Stimulated activated CD8-positive, alpha-beta memory T cell treated with anti-CD3 and anti-CD28 coated beads, Interleukin-7, amount 100 ng/mL, for 24 hours (primary cell): Measurements from ENCODE around the gene STEAP2.
"Not testable (repeated sequence)": the region's sequence is repeated elsewhere in the genome, so short reads cannot be mapped to it uniquely, and the experiment has no call there.

ENCODE experiments used
- DNase-seq: peaks from one replicate; pipeline ENCODE4 v3.0.0-alpha.2; 2020; ENCODE audit warnings: low read depth

Gene STEAP2

DNA sequence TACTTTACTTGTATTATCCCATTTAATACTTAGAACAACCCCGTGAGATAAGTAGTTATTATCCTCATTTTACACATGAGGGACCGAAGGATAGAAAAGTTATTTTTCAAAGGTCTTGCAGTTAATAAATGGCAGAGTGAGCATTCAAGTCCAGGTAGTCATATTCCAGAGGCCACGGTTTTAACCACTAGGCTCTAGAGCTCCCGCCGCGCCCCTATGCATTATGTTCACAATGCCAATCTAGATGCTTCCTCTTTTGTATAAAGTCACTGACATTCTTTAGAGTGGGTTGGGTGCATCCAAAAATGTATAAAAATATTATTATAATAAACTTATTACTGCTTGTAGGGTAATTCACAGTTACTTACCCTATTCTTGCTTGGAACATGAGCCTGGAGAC is 22.0 kb downstream of the STEAP2 start:
- no peak for DNase-seq

DNA sequence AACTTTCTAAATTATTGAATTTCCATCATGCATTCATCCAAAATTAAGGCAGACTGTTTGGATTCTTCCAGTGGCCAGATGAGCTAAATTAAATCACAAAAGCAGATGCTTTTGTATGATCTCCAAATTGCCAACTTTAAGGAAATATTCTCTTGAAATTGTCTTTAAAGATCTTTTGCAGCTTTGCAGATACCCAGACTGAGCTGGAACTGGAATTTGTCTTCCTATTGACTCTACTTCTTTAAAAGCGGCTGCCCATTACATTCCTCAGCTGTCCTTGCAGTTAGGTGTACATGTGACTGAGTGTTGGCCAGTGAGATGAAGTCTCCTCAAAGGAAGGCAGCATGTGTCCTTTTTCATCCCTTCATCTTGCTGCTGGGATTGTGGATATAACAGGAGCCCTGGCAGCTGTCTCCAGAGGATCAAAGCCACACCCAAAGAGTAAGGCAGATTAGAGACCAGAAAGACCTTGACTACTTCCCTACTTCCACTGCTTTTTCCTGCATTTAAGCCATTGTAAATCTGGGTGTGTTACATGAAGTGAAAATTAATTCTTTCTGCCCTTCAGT is 25.3 kb downstream of the STEAP2 start:
- DNase-seq: no peak

DNA sequence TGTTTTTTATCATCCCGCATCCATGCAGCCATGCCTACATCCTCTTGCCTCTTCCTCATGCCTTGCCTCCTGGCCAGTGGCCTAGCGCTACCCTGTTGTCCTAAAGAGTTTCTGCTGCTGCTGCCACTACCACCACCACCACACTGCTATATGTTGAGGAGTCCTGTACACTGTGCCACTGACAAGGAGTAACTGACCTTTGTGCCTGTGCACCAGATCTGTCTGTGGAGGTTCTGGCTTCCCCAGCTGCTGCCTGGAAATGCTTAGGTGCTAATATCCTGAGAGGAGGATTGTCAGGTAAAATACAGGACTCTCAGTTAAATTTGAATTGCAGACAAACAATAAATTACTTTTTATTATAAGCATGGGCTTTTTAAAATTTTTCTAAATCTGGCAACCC is 26.5 kb downstream of the STEAP2 start:
- DNase-seq: no peak

DNA sequence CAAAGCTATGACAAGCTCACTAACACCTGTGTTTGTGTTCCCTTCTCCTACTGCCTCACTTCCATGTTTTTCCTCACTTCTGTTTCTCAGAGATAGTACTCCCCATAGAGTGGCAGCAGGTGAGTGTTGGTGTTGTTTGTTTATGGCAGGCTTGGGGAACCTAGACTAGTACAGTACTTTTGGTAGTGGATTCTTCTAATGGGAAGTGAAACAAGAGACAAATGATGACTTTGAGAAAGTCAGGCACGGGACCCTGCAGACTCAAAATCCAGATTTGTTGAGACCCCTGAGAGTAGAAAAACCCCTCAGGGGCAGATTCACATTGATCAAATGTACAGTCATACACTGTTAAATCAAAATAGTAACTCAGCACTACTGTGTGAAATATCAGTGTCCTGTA is 27.0 kb downstream of the STEAP2 start:
- DNase-seq: no peak

DNA sequence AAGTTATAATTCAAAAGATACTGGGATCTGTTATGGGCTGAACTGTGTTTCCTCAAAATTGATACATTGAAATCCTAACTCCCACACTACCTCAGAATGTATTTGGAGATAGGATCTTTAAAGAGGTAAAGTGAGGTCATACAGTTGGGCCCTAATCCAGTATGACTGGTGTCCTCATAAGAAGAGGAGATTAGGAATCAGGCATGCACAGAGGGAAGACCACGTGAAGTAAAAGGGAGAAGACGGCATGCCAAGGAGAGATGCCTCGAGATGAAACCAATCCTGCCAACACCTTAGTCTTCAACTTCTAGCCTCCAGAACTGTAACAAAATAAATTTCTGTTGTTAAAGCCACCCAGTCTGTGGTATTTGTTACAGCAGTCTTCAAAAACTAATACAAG is 27.5 kb downstream of the STEAP2 start:
- no peak for DNase-seq

DNA sequence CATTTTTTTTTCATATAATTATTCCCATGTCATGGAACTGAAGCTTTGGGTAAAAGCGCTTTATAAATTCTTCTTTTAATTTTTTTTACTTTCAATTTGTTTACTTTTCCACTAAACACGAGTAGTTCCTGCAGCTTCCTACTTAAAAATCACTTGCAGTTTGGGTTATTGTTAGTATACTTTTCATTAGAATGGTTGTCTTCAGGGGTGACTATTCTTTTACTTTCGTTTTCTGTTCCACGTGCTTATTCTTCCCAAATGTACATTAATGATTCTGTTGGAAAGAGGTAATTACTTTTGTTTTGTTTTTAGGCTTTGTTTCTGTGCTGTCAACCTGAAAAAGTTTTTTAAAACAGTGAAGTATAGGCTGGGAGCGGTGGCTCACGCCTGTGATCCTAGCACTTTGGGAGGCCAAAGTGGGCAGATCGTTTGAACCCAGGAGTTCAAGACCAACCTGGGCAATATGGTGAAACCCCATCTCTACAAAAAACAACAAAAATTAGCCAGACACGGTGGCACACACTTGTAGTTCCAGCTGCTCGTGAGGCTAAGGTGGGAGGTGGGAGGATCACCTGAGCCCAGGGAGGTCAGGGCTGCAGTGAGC is 28.2 kb downstream of the STEAP2 start:
- no peak for DNase-seq

DNA sequence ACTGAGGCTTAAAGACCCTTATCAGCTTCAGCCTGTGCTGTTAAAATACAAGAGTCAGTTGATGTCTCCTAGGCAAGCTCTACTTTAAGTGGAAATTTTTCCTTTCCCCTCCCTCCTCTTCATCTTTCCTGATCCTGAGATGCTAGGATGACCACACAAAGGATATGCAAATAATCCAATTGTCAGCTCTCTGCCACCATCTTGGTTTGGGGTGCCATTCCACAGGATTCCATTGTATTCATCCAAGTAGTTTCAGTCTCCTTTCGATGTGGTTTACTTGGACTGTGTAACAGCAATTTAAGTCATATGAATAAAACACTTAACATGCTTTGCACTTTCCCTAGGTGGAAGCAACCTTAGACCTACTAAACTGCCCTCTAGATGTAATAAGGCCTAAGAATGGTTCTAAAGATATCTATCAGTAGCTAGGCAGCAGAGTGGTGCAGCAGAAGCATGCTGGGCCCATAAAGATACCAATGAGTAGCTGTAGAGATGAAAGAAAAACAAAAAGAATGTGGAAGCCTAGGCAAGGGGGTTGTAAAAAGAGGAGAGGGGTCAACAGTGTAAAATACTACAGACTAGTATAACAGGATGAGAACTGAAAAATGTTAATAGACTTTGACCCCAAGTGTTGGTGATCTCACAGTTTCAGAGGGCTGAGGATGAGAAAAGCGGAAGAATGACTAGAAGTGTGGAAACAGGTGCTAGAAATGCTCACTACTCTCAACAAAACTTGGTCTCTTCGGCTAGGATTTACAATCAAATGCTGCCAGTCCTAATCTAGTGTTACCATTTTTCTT is 31.0 kb downstream of the STEAP2 start:
- DNase-seq: no peak

DNA sequence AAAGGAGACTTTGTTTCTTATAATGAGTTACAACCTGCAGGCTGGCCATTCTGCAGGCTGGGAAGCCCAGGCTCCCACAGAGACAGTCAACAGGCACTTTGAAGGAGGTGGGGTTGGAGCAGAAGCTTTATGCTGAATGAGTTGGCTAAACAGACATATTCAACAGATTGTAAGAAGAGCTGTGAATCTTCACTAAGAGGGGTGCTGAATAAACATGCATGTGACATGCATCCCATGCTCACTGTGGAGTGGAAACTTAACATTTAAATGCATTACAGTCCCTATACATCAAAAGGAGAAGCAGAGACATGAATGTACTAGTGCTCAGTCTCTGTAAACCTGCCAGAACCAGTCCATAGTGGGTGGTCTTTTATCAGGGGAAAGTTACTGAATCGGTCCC is 32.0 kb downstream of the STEAP2 start:
- DNase-seq: no peak

DNA sequence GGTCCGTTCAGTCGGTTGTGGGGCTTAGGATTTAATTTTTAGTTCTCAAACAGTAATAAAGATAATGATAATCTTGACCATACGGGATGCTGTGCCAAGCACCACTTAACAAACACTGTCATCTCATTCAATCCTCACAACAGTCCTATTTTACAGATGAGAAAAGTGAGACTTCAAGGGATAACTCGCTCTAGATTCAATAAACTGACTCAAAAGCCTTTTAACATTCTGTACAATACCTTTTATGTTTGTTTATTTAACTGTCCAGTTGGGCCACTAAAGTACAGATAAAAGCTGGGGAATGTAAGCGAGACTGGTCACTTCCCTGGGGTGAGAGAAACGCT is 33.0 kb downstream of the STEAP2 start:
- no peak for DNase-seq

DNA sequence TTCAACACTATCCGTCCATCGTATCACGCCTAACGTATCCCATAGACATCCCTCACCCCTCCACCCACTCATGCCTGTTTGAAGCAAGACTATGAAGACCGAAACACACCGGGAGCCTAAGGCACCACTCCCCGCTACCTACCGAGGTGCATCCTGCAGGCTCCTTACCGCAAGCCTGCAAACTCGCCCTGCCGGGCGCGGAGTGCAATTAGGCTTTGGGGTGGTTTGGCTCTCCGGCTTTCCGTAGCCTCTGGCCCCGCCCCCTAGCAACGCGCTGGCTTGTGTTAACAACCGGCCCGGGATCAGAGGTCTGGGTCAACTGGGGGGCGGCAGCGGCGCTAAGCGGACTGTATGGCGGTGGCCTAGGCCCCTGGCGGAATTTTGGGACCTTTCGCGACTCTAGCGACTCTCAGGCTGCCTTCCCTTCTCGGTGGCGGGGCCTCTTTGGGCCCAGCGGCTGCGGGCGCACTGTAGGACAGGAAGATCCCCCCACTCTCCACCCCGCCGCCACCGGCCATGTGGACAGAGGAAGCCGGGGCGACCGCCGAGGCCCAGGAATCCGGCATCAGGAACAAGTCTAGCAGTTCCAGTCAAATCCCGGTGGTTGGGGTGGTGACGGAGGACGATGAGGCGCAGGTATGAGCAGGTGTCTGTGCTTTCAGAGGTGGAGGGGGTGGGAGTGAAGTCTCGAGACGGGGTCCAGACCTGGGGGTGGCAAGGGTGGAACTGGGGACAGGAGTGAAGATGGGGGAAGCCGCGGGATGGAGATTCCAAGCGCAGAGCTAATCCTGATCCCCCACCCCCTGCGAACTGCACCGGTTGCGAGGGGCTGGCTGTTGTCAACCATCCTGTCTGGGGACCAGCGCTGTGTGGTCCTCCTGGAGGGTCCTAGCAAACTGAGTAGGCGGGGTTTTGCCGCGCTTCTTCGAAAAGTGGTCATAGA is 33.6 kb downstream of the STEAP2 start, which contains the start of gene CFAP69:
TSS of gene CFAP69 (plus strand) at position 266 of the 943 bp plus-strand sequence. CDS start at position 517, 251 bp downstream.
- DNase-seq: peak; percentile 78

DNA sequence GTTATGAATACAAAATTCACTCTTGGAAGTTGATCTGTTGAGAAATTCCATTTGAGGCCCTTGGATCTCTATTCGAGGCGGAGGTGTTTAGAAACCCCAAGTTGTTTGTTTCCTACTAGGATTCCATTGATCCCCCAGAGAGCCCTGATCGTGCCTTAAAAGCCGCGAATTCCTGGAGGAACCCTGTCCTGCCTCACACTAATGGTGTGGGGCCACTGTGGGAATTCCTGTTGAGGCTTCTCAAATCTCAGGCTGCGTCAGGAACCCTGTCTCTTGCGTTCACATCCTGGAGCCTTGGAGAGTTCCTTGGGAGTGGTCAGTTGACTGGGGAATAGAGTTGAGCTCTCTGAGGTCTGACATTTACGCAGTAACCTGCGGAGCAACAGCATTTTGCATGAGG is 34.6 kb downstream of the STEAP2 start:
- DNase-seq: no peak

DNA sequence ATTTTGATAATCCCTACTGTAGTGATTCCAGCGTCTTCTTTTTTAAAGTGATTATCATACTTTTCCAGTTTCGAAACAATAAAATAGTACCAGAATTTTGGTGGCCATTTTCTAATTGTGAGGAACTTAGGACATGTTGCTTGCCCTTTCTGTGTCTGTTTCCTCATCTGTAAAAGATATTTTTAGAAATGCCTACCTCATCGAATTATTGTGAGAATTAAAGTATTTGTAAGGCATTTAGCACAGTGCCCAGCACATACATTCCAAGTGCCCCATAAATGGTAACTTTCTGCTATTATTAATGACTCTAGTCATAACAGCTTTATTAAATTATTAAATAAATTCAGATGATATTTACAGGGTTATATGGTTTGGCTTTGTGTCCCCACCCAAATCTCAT is 37.2 kb downstream of the STEAP2 start:
- DNase-seq: no peak

DNA sequence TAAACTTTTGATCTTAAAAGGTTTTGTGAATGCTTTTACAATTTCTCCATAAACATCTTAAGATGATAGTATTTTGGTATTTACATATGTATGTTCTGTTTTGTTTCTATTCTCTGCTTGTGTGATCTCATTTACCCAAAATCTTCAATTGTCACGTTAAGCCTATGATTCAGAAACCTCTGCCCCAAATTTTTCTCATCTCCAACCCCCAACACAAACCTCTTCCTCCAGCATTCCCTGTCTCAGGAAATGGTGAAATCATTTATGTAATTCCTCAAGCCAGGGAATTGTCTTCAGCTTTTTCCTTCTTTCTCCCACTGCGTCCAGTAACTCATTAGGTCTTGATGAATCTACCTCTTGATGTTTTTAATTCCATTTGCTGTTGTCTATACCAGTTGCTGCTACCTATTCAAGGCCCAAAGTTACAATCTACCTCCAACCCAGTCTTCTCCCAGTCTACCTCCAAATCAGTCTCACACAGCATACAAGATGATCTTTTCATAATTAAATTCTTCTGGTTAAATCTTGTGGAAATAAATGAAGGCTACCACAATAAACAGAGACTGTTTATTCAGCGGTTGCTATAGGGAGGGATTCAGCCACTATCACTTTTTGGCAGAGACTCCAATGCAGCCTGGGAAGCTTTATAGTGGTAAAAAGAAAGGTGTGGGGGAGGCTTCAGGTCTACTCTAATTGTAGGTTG is 39.2 kb downstream of the STEAP2 start:
- DNase-seq: no peak

DNA sequence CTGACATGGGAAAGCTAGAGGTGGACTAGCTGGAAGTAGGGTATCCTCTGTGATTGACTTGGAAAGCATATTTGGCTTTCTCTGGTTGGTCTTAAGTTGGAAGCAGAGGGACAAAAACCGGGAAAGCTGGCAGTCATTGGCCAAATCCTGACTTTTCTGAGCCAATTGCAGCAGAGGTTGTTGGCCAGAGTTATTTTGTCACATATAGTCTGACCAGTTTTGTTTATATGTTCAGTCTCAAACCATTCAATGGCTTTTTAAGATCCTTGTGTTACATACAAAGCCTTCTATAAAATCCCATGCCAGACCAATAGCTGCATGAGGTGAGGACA is 39.7 kb downstream of the STEAP2 start:
- DNase-seq: no peak

DNA sequence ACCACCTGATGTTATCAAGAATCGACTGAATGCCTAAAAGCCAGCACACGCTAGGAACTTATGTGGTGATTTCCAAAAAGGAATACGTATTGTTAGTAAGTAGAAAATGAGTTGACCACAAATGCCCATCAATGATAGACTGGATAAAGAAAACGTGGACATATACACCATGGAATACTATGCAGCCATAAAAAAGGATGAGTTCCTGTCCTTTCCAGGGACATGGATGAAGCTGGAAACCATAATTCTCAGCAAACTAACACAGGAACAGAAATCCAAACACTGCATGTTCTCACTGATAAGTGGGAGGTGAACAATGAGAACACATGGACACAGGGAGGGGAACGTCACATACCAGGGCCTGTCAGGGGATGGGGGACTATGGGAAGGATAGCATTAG is 44.5 kb downstream of the STEAP2 start:
- DNase-seq: not testable (repeated sequence)

DNA sequence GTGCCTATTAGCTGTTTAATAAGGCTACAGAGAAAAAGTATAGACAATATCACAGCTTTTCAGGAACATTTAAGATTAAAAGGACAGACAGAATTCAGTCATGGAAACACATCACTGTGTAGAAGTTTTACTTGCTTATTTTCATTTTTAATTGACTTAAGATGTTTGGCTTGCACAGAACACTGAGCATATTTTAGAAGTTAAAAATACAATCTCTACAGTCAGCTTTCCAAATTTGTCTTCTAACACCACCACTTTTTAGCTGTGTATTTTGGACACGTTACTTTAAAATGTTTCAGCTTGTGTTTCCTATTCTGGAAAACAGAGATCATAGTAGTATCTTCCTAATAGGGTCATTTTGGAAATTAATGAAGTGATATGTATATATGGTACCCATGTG is 45.2 kb downstream of the STEAP2 start:
- no peak for DNase-seq

DNA sequence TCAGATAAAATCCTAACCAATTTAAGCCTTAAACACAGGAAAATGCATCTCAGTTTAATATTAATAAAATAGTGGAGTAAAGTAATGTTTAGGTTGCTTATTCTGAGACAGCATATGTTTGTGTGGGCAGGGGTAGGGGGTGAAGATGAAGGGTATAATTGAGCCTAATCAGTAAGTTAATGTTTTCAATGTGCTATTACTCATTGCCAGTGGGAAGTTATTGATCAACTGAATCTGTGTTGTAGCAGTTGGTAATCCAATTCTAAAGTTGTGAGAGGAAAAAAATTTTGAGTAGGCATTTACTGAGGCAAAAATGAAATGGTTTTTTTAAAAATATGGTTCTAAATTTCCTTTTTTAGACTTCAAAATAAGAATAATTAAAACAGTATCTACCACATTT is 49.9 kb downstream of the STEAP2 start:
- DNase-seq: no peak

DNA sequence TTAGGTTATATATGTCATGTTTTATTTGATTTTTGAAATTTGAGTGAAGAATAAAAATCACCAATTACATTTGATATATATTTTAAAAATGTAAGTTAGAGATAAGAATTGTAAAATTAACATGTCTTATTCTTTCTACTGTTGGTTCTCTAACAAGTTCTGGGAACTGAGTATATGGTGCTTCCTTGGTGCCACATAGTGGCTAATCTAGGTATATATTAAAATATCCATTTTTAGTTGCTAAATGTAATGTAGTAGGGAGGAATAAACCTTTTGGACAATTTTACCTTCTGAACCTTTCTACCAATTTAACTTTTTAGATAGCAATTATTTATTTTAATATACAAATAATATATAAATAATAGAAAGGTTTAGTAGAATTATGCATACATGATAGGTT is 50.9 kb downstream of the STEAP2 start:
- DNase-seq: no peak

DNA sequence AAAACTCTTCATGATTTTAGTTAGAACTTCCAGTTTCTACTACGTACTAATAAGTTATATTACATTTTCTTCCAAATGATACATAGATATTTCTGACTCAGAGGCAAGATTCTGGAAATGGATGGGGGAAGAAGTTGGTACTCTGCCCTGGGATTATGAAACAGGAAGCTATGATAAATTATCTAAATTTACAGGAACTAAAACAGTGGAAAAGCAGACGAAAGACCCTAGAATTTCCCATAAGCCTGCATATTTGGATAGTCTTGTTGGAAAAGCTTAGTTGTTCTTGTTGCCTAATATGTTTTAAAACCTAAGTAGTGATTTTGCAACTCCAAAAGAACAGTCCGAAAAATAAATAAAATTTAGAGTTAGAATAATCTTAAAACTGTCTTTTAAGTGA is 55.3 kb downstream of the STEAP2 start:
- no peak for DNase-seq

DNA sequence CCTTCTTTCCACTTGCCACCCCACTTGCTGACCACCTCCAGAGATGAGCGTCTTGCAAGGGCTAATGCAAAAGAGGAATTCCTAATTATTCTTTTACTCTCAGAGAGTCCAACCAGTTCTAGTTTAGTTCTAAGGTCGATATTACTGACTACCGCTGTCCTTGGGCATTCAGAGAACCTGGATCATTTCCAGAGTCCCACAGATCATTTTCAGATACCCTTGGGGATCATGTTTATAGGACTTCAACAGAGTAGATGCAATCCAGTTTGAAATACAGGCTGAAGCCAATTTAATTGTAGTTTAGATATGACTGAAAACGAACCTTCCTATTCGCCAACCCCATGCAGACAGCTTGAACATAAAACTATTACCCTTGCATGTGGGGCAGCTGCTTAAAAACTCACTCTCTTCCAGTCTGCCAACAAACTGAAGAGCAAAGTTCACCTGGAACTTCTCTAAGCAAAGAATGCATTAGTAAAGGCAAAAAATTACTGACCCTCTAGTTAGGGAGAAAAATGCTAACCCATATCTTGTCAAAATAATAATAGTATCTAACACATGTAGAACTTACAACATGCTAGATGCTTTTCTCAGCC is 55.8 kb downstream of the STEAP2 start:
- no peak for DNase-seq

DNA sequence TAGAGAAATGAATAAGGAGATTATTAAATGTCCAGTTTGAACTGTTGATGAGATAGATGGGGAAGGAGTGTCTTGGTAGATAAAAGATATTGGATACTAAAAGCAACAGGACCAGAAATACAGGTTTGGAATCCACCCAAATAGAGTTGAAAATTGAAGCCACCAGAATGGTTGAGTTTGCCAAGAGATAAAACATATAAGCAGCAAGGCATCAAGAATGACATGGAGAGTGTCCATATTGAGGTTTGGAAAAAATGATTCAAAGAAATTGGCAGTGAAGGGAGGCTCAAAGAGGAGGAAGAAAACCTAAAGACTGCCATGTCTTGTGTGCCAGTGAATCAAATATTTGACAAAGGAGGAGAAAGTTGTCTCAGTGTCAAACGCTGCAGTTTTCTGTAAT is 57.6 kb downstream of the STEAP2 start:
- no peak for DNase-seq
